Cerebellar cortex (tissue), 1 donor: ENCODE results near the gene SPNS3.

ENCODE experiments used
- DNase-seq: peaks from one replicate; pipeline ENCODE4 v3.0.0-alpha.2; 2015; ENCODE audit warnings: low spot score

Gene SPNS3

GRCh38 chr17:4488989-4489595 lies 55.4 kb downstream of the SPNS3 start:
- DNase-seq: no peak

GRCh38 chr17:4490109-4490591 lies 56.4 kb downstream of the SPNS3 start:
- DNase-seq: no peak

- DNase-seq: no peak
Measured at GRCh38 chr17:4490637-4491061, 56.9 kb downstream of the SPNS3 start.

- DNase-seq: no peak
Measured at GRCh38 chr17:4492721-4493561, 59.2 kb downstream of the SPNS3 start.

GRCh38 chr17:4497101-4497824 lies 63.5 kb downstream of the SPNS3 start:
- no peak for DNase-seq

GRCh38 chr17:4498461-4499397 lies 65.0 kb downstream of the SPNS3 start, which contains the start of gene SPNS2:
SPNS2 (plus strand) TSS chr17:4498881; CDS start chr17:4499048, 167 bp downstream.
- peak; percentile 42 for DNase-seq

- DNase-seq: no peak
Measured at GRCh38 chr17:4499431-4500190, 65.9 kb downstream of the SPNS3 start.

- no peak for DNase-seq
Measured at GRCh38 chr17:4500191-4500571, 66.4 kb downstream of the SPNS3 start.

GRCh38 chr17:4501295-4501949 lies 67.7 kb downstream of the SPNS3 start:
- no peak for DNase-seq

- no peak for DNase-seq
Measured at GRCh38 chr17:4502466-4503154, 68.9 kb downstream of the SPNS3 start.

- DNase-seq: no peak
Measured at GRCh38 chr17:4503283-4504025, 69.7 kb downstream of the SPNS3 start.

- no peak for DNase-seq
Measured at GRCh38 chr17:4504188-4504587, 70.4 kb downstream of the SPNS3 start.

- no peak for DNase-seq
Measured at GRCh38 chr17:4505187-4505586, 71.4 kb downstream of the SPNS3 start.

- DNase-seq: no peak
Measured at GRCh38 chr17:4506175-4506813, 72.6 kb downstream of the SPNS3 start.

- no peak for DNase-seq
Measured at GRCh38 chr17:4506892-4507291, 73.2 kb downstream of the SPNS3 start.

GRCh38 chr17:4507361-4508111 lies 73.8 kb downstream of the SPNS3 start:
- no peak for DNase-seq

GRCh38 chr17:4508207-4508606 lies 74.5 kb downstream of the SPNS3 start:
- DNase-seq: no peak

GRCh38 chr17:4509401-4509800 lies 75.7 kb downstream of the SPNS3 start:
- DNase-seq: no peak
